MM.1S (cell line): ENCODE measurements around the gene HGFAC.

Source experiments
- CTCF ChIP-seq: fragments of 300-600 bp; sonication (generic); IDR thresholded peaks from 2 replicates; pipeline ENCODE4 v1.5.1; 2016; ENCODE audit warnings: antibody characterized with exemption, low read length, mixed read lengths
- EZH2 ChIP-seq: fragments of 300-600 bp; sonication (generic); optimal IDR thresholded peaks from 2 replicates; pipeline ENCODE3; 2017; ENCODE audit warnings: low read depth, mild to moderate bottlenecking, antibody characterized with exemption, low read length, mixed read lengths

- TF ChIP-seq CTCF (no peak), EZH2 (no peak)
Observed at GRCh38 chr4:3489451-3489962, 47.7 kb downstream of the HGFAC start.
